HG02678 (cell line): Measurements from ENCODE around the gene ADD1.
A peak's percentile ranks its signal among the peaks of the same experiment; 100 is the strongest.
"Not testable (repeated sequence)": the region's sequence is repeated elsewhere in the genome, so short reads cannot be mapped to it uniquely, and the experiment has no call there.

ENCODE experiments used
- ATAC-seq: cut with Tn5 transposase; IDR thresholded peaks from one replicate; pipeline ENCODE4 v1.9.1; 2021; ENCODE audit warnings: mild to moderate bottlenecking, moderate library complexity; ENCODE audit not compliant: unreplicated experiment

ADD1 gene

GRCh38 chr4:2915789-2916188 is 72.1 kb downstream of the ADD1 start:
- ATAC-seq = no peak

- not testable (repeated sequence) for ATAC-seq
These were observed 73.1 kb downstream of the ADD1 start for GRCh38 chr4:2916696-2917095.

GRCh38 chr4:2918300-2918699 is 74.7 kb downstream of the ADD1 start:
- ATAC-seq = not testable (repeated sequence)

GRCh38 chr4:2918714-2919113 is 75.1 kb downstream of the ADD1 start:
- not testable (repeated sequence) for ATAC-seq

- not testable (repeated sequence) for ATAC-seq
These were observed 78.9 kb downstream of the ADD1 start for GRCh38 chr4:2922453-2923101.

GRCh38 chr4:2923141-2923551 is 79.5 kb downstream of the ADD1 start:
- no peak for ATAC-seq

- ATAC-seq = no peak
These were observed 80.1 kb downstream of the ADD1 start for GRCh38 chr4:2923668-2924173.

GRCh38 chr4:2924286-2924685 is 80.6 kb downstream of the ADD1 start:
- no peak for ATAC-seq

GRCh38 chr4:2924765-2925301 is 81.2 kb downstream of the ADD1 start:
- ATAC-seq = no peak

- no peak for ATAC-seq
These were observed 81.9 kb downstream of the ADD1 start for GRCh38 chr4:2925496-2925895.

- no peak for ATAC-seq
These were observed 82.6 kb downstream of the ADD1 start for GRCh38 chr4:2925931-2926860.

- ATAC-seq = no peak
These were observed 83.5 kb downstream of the ADD1 start for GRCh38 chr4:2927016-2927695.

- ATAC-seq = no peak
These were observed 84.0 kb downstream of the ADD1 start for GRCh38 chr4:2927696-2928075.

GRCh38 chr4:2928242-2929176 is 84.9 kb downstream of the ADD1 start:
- ATAC-seq = no peak

- ATAC-seq = no peak
These were observed 85.8 kb downstream of the ADD1 start for GRCh38 chr4:2929469-2929868.

GRCh38 chr4:2930135-2930757 is 86.6 kb downstream of the ADD1 start:
- no peak for ATAC-seq

GRCh38 chr4:2930758-2931511 is 87.3 kb downstream of the ADD1 start:
- no peak for ATAC-seq

- peak; percentile 49 for ATAC-seq
These were observed 88.1 kb downstream of the ADD1 start for GRCh38 chr4:2931512-2932301.
